NOMO-1 treated with dmso at 0.1 percent for 144 hours (cell line): Measurements from ENCODE around the gene CATSPERD.

Experiments used
- DNase-seq: peaks from one replicate; lab custom pipeline; 2025; ENCODE audit not compliant: unreplicated experiment; lab: John Stamatoyannopoulos, UW

The CATSPERD gene

GRCh38 chr19:5782945-5783919, 62.8 kb downstream of the CATSPERD start:
- no peak for DNase-seq

DNA sequence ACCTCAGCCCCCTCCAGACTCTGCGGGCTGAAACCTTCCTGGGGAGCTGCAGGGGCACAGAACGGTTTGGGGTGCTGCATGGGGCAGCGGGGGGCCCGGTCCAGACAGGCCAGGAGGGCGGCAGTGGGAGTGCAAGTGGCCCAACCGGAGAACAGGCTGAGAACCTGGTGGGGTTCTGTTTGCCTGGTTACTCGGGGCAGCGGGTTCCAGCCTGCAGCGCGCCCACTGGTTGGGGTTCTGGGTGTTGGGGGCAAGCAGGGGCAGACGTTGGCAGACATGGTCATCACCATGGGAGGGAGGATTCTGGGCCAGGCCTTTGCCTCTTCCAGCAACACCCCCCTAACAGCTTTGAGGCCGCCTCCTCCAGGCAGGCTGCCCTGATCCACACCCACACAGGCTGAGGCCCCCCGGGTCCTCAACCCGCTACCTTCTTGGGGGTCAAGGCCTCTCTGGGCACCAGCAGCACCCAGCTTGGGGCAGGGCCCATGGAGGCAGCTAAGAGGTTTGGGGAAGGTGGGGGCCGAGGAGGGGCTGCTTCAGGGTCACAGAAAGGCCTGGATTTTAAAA, 64.2 kb downstream of the CATSPERD start, which contains the start of gene PRR22:
PRR22 (minus strand) TSS at position 166 of the 567 bp plus-strand sequence; CDS start at position 80, 86 bp downstream.
- no peak for DNase-seq

DNA sequence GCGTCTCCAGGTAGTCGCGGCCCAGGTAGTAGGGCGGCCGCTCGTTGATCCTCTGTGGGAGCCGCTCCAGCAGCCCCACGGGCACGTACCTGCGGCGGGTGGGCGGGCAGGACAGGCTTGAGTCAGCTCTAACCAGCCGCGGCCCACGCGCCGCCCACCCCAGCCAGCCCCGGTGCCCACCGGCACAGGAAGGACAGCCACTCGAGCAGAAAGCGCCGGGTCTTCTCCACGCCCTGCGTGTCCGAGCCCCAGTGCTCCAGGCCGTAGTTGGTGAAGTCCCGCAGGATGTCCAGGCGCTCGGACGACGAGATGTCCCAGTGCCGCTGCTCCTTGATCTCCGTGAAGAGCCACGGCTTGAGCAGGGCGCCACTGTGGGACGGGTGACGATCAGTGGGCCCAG, 65.0 kb downstream of the CATSPERD start:
- no peak for DNase-seq

- no peak for DNase-seq
These were observed 66.4 kb downstream of the CATSPERD start for GRCh38 chr19:5786593-5787408.

GRCh38 chr19:5787409-5788182, 67.2 kb downstream of the CATSPERD start:
- DNase-seq, result no peak

DNA sequence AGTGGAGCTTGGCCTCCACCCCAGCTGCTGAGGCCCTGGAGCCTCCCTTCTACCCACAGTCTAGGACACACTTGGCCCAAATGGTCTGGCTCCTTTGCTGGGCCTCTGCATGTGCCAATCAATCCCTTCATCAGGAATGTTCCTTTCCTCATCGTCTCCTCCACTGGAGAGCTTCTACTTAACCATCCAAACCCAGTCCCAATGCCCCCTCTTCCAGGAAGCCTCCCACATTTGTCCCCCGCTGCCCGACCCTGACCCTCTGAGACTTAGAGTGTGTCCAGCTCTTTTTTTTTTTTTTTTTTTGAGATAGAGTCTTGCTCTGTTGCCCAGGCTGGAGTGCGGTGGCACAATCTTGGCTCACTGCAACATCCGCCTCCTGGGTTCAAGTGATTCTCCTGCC, 68.0 kb downstream of the CATSPERD start:
- DNase-seq, result no peak

DNA sequence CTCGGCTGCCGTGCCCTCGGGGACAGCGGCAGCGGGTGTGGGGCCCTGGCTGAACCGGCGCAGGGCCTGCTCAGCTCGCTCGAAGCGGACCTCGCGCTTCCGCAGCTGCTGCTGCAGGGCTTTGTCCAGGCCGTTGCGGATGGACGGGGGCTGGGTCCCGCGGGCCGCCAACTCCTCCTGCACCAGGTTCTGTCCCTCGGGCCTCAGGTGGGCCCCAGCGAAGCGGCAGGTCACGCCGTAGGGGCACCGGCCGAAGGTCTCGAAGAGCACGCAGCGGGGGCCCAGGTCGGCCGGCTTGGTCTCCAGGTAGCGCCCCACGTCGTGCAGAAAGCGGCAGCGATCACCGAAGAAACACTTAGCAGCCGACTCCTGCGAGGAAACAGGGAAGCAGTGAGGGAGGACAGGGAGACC, 68.9 kb downstream of the CATSPERD start:
- DNase-seq, result no peak

DNA sequence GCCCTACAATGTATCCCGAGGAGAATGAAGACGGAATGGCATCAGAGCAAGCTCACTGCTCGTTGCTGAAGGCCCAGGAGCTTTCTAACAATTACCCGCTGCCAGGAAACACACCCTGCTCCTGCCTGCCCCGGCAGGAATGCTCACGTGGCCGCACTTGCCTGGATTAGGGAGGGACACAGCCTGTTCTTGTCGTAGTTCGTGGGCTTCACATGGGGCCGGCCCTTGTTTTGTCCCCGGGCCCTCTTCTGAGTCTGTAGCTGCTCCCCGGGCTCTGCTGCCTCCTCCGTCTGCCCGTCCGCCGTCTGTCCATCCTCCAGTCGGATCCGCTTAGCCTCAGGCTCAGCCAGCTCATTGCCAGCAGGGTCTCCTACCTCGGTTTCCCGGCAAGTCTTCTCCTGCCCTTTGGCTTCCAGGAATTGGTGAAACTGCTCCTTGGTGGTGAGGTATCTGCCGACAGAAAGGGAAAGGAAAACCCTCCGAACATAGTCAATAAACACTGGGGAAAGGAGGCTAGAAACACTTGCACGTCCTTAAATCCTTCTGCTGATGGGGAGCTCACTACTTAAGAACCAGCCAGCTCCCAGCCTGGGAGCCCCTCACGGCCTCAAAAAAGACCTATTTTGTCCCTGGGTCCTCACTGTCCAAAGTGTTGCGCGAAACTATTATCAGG, 69.6 kb downstream of the CATSPERD start:
- no peak for DNase-seq

DNA sequence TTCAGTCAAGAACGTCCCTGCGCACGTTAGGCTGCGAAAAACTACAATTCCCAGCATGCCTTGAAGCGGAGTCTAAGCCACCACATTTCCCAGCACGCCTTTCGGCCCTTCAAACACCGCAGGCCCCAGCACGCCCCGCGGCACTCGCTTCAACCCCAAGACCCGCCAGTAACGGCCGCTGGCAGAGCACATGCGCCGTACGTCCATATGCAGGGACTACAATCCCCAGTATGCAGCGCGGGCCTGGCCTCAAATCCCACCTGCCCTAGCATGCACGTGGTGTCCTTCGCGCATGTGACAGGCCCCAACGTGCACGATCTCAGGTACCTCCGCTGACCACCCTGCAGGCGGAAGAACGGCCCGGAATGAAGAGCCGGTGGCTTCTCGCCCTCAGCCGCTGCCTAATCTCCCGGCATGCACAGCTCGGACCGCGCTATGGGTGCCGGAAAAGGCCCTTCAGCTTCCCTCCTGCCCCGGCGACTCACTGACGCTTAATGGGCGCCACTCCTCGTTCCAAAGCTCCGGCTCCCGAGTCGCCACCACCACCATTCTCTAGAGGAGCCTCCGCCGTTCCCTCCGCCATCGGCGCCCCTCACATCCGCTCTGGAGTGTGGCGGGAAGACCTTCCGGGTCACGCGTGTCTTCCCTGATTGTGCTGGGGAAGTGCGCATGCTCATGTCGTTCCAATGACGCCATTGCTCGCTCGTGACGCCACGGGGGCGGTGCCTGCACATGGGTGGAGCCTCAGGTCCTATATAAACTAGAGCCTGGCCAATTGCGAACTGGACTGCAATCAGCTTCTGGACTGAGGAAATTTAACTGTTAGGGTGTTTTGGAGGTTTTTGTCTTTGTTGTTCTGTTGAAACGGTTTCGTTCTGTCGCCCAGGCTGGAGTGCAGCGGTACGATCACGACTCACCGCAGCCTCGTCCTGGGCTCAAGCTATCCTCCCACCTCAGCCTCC, 70.4 kb downstream of the CATSPERD start, which contains the start of gene DUS3L:
DUS3L (minus strand) TSS at position 605 of the 962 bp plus-strand sequence; CDS start at position 583, 22 bp downstream.
- peak; percentile 96 for DNase-seq

- DNase-seq, result no peak
These were observed 71.8 kb downstream of the CATSPERD start for GRCh38 chr19:5792224-5792623.

DNA sequence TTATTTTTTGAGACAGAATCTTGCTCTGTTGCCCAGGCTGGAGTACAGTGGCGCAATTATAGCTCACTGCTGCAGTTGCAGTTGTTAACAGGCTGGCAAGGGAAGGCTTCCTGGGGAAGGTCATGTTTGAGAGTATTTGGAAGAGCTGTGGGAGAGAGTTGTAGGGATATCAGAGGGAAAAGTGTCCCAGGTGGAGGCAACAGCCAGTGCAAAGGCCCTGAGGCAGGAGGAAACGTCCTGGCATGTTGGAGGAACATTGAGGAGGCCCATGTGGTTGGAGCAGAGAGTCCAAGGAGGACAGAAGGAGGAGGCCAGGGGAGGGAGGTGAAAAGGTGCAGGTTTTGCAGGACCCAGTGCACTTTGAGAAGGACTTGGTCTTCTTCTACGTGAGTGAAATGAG, 72.8 kb downstream of the CATSPERD start:
- no peak for DNase-seq

GRCh38 chr19:5795382-5795919, 75.0 kb downstream of the CATSPERD start:
- no peak for DNase-seq

GRCh38 chr19:5798244-5798643, 77.8 kb downstream of the CATSPERD start:
- DNase-seq, result no peak

DNA sequence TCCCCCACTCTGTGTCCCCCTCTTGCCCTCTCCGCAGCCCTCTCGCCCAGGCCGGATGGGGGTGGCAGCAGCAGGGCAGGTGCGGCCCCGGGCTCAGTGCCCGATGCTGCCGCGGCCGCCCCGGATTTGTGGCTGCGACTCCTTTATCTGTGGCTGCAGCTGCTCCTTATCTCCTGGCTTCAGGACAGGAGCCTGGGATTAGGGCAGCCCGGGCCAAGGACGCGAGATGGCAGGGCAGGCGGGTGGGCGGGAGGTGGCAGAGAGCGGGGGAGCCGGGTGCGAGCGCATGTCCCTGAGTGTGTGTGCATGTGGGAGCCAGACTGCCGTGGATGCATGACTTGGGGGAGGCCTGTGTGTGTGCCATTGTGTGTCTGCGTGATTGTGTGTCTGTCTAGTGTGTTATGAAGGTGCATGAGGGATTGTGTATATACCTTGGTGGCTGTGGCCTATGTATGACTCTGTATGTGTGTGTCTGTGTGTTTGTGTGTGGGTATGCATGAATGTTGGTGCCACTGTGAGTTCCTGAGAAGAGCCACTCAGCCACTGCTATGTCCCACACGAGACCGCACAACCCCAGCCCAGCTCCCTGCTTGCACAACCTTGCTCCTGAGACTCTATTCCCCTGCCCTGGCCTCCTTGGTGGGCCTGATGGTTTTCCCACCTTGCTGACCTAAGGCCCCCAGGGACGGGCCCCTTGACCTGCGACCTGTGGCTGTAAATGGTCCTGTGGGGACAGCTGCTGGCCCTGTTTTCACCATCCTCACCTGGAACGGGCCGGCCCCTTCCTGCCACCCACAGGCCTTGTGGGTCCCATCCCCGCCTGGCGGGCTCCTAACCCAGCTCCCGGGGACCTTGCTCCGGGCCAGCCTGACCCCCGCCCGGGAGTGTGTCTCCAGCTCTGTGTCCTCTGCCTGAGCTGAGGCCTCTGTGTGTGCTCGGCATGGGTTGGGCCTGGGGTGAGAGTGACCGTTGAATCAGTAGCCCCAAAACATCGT, 79.1 kb downstream of the CATSPERD start:
- DNase-seq, result no peak

GRCh38 chr19:5800361-5801270, 80.2 kb downstream of the CATSPERD start:
- DNase-seq, result no peak
